GM23338 (cell line): ENCODE results near the gene IQCE.

Experiments
- CTCF ChIP-seq, 2 experiments: fragments of 200-600 bp in 1 of 2; sonication (generic) in 1 of 2; conservative IDR thresholded peaks; 2 replicates each; pipeline versions ENCODE4 v1.5.1 to v1.6.1; 2016 to 2017; ENCODE audit warnings: antibody characterized with exemption in 2 of 2, low read depth in 2 of 2, mild to moderate bottlenecking in 2 of 2, moderate library complexity in 1 of 2
- EZH2phosphoT487 ChIP-seq: fragments of 200-600 bp; sonication (generic); IDR thresholded peaks from one replicate; pipeline ENCODE4 v1.8.1; 2018; ENCODE audit warnings: antibody characterized with exemption; ENCODE audit not compliant: unreplicated experiment
- TF ChIP-seq, protein P1 (sequence below): IDR thresholded peaks from one replicate; pipeline ENCODE4 v1.6.1; 2018; ENCODE audit warnings: antibody characterized with exemption; ENCODE audit not compliant: unreplicated experiment

- TF ChIP-seq, protein P1, sequence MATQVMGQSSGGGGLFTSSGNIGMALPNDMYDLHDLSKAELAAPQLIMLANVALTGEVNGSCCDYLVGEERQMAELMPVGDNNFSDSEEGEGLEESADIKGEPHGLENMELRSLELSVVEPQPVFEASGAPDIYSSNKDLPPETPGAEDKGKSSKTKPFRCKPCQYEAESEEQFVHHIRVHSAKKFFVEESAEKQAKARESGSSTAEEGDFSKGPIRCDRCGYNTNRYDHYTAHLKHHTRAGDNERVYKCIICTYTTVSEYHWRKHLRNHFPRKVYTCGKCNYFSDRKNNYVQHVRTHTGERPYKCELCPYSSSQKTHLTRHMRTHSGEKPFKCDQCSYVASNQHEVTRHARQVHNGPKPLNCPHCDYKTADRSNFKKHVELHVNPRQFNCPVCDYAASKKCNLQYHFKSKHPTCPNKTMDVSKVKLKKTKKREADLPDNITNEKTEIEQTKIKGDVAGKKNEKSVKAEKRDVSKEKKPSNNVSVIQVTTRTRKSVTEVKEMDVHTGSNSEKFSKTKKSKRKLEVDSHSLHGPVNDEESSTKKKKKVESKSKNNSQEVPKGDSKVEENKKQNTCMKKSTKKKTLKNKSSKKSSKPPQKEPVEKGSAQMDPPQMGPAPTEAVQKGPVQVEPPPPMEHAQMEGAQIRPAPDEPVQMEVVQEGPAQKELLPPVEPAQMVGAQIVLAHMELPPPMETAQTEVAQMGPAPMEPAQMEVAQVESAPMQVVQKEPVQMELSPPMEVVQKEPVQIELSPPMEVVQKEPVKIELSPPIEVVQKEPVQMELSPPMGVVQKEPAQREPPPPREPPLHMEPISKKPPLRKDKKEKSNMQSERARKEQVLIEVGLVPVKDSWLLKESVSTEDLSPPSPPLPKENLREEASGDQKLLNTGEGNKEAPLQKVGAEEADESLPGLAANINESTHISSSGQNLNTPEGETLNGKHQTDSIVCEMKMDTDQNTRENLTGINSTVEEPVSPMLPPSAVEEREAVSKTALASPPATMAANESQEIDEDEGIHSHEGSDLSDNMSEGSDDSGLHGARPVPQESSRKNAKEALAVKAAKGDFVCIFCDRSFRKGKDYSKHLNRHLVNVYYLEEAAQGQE = no peak
- TF ChIP-seq EZH2phosphoT487 (no peak), CTCF (conservative IDR thresholded peaks at IDR 0.05; ENCODE audit: low read depth in 2 of 2) (no peak)
Observed at GRCh38 chr7:2606539-2606936, 47.8 kb downstream of the IQCE start.
